Stimulated activated CD4-positive, alpha-beta T cell treated with anti-CD3 and anti-CD28 coated beads, Interleukin-4, amount 100 ng/mL, for 48 hours (primary cell): Measurements from ENCODE around the gene IMMP2L.
"Not testable (repeated sequence)": the region's sequence is repeated elsewhere in the genome, so short reads cannot be mapped to it uniquely, and the experiment has no call there.

Experiments
- DNase-seq, 2 donors: peaks; one replicate each; pipeline ENCODE4 v3.0.0-alpha.2; 2020; ENCODE audit warnings: low read depth in 2 of 2

The IMMP2L gene

DNA sequence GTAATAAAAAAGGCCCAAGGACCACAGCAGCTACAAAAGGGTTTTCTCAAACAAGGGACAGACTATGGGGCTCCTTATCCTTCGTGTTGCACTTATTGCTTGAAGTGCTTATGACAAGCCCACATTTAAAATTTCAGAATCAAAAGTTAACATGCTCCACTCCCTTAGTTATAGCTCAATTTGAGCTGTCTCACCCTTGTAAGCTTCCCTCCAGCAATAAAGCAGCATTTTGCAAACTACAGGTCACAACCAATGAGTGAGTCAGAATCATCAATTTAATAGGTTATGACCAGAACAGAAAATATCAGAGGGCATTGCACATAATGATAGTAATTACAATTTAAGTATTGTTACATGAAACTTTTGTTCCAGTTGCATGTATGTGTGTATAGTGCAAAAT is 53.0 kb downstream of the IMMP2L start:
- no peak for DNase-seq

DNA sequence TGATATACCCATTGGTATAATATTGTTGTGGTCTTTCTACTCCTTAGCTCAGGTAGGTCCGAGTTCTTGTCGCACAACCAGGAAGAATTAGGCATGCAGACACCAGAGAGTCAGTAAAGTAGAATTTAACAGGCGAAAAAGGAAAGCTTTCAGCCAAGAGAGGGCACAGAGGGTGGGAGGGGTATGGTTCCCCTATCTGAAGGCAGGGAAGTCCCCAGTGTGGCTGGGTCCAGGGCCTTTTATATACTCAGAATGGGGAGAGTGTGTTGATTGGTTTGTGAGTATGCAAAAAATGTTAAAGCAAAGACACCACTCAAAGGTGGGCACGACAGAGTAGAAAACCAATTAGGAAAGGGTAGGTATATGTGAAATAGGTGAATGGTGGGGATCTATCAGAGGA is 53.9 kb downstream of the IMMP2L start:
- DNase-seq: no peak

DNA sequence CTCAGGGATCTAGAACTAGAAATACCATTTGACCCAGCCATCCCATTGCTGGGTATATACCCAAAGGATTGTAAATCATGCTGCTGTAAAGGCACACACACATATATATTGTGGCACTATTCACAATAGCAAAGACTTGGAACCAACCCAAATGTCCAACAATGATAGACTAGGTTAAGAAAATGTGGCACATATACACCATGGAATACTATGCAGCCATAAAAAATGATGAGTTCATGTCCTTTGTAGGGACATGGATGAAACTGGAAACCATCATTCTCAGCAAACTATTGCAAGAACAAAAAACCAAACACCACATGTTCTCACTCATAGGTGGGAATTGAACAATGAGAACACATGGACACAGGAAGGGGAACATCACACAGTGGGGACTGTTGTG is 56.9 kb downstream of the IMMP2L start:
- not testable (repeated sequence) for DNase-seq

DNA sequence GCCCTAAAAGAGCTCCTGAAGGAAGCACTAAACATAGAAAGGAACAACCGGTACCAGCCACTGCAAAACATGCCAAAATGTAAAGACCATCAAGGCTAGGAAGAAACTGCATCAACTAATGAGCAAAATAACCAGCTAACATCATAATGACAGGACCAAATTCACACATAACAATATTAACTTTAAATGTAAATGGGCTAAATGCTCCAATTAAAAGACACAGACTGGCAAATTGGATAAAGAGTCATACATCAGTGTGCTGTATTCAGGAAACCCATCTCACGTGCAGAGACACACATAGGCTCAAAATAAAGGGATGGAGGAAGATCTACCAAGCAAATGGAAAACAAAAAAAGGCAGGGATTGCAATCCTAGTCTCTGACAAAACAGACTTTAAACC is 60.5 kb downstream of the IMMP2L start:
- DNase-seq: not testable (repeated sequence)

DNA sequence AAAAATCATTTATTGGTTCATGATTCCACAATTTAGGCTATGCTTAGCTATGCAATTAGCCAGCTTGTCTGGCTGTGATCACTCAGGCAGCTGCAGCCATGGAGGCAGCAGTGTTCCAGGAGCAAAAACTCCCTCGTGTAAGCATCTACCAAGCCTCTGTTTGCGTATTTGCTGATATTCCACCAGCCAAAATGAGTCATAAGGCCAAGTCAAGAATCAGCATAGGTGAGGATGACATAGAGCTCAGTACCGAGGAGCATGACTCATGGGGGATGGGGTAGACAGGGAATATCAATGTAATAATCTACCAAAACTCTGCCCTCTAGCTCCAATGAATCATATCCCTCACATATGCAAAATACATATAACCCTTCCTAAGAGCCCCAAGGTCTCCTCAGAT is 63.3 kb downstream of the IMMP2L start:
- no peak for DNase-seq

DNA sequence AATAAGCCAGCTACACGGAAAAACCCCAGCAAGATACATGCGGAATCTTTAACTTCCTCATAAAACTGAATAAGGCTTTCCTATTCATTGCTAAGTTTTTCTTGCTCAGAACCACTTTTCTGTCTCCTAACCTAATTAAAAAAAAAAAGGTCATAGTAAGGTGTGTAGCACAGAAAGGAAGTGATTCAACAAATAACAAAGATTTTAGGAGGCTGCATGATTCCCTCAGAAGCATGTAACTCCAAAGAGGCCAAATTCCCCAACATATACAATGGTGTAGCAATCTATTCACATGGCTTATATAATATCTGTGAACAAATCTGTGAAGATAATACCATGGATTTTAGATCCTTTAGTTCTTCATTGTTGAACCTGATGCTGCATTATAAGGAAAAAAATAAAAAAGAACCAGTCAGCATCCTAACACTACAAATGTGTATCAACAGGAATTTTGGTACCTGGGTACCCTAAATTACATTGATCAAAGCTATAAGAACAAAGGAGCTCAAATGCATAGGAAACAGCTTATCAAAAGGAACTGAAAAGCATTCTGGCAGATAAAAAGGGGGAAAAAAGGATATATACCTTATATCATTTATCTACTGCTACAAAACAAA is 63.8 kb downstream of the IMMP2L start:
- no peak for DNase-seq

DNA sequence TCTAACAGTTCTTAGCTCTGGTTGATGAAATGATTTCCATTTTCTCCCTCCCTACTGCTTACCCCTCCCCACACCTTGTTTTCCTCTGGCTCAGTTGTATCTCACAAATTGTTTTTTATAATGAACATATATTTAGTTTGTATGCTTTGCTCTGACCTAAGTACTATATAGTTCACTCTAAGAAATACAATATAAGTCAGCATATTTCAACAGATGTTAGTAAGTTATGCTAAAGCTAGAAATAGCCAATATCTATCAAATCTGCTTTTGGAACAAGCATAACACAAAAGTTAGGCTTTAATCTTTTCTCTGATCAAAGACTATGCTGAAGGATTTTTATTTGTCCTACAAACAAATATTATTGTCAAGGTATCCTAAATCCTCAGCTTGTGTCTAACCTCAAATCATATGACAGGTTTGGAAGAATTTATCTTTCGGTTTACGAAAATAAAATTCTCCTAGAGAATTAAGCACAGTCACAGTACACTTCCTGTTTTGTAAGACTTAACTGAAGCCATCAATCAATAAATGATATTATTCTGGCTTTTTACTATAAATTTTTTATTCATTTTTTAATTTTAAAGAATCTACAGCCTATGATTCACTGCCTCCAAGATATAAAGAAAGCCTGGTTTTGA is 67.0 kb downstream of the IMMP2L start:
- no peak for DNase-seq

DNA sequence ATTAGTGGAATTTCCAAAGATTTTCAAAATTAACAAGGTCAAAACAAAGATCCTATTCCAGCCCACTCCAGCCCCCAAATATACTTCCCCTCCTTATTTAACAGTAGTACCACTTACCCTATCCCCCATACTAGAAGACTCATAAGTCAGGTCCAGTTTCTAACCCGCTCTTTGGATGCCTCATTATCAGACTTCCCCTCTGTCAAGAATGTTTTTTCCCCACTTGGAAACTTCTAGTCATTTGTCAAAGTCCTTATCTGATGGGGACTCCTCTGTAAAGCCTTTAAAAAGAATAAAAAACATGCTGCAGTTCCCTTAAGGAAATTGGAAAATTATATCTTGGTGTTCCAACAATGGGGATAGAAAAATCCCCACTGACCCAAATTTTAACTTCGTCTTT is 70.1 kb downstream of the IMMP2L start:
- no peak for DNase-seq

DNA sequence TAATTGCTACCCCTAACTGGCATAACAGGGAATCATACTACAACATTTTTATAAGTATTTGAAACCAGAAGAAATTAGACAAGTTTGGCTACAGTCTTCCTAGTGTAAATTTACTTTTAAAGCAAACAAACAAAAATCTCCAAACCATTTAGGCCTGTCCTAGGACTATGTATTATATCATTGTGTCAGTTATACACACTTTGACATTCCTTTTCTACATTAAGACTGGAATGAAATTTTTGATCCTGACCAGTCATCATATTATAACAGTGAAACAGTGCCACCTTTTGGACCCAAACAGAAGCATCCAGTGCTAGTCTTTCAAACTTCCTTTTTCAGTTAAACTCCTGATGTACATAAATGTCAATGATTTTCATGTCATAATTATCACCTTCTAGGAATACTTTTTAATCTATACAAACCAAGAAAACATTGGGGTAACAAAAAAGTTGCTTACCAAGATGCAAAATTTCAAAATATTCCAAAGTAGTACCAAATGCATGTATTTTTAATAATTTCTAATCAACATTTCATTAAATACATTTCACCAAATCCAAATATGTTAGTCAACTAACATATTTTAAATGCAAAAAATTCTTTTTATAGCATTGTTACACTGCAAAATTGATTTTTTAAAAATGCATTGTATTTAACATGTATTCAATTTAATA is 75.7 kb downstream of the IMMP2L start:
- DNase-seq: no peak

DNA sequence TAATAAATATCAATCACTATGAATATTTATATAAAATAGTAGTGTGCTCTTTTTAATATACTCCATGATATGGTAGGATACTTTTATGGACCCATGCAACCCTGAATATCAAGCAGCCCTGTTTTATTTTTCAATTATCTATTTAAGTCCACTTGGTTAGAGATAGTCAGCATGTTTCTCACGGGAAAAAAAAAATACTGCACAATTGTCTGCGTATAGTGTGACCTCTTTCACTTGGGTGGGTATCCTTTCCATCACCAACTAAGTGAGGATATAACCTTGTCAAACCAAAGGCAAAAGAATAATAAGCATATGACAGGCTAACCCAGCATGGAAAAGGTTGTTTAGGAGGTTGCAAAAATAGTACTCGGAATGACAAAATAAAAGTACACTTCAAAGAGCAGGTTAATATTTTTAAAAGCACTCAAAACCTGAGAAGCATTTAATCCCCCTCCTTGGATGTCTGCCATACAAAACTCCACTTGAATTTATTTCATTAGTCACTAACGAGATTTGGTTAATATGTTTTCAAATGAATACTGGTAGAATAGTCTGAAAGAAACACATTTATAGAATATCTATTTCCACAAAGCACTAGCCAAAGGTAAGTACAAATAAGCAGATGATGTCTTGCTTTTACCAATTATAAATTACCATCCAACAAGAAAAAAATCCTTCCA is 76.5 kb downstream of the IMMP2L start:
- no peak for DNase-seq

DNA sequence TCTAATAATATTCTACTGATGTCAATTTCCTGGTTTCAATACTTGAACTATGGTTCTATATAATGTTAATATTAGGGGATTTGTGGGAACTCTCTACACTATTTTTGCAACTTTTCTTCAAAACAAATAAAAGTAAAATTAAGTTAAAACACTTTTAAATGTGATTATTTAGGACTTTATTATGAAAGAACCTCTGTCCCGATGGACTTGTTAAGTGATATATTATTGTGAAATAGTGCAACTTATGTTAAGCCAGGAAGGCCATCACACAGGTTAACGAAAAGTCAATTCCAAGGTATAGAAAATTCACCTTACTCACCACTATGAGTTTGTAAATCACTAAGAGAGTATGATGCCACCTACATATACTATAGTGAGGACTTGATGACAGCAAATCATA is 79.2 kb downstream of the IMMP2L start:
- DNase-seq: no peak

DNA sequence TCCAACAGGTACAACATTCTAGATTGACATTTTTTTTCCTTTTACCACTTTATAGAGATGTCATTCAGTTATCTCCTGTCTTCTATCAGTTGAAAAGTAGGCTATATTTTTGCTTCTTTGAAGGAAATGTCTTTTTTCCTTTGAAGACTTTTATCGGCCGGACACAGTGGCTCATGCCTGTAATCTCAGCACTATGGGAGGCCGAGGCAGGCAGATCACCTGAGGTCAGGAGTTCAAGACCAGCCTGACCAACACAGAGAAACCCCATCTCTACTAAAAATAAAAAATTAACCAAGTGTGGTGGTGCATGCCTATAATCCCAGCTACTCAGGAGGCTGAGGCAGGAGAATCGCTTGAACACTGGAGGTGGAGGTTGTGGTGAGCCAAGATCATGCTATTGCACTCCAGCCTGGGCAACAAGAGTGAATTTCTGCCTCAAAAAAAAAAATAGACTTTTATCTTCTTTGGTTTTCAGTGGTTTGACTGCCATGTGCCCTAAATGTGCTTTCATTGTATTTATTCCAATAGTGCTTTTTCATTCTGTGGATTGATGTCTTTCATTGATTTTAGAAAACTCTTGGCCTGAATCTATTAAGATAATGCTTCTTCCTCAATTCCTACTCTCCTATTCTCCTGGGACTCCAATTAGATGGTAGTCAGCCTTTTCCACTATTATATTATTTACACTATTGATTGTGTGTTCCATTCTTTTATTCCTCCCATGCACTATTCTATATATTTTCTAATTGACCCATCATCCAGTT is 84.6 kb downstream of the IMMP2L start:
- no peak for DNase-seq

DNA sequence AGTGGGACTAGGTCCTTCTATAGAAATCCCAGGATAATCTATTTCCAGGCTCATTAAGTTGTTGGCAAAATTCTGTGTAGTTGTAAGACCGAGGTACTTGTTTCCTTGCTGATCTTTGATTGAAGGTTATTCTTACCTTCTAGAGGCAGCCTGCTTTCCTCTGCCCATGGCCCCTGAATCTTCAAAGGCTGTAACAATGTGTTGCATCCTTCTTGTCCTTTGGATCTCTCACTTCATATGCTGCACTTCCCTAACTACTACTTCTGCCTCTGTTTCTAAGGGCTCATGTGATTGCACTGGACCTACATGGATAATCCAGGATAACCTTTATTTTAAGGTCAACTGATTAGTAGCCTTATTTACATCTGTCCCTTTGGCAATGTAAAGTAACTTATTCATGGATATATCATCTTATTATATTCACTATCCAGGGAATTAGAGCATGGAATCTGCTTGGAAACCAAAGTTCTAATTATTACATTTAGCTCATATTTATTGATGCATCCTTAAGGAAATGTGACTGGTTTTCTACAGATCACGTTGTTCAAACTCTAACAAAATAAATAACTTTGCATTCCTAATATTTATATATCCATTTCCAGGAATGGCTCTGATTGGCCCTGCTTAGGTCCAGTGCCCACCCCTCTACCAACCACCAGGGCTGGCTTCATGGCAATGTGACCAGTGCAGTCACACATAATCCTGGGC is 85.6 kb downstream of the IMMP2L start:
- no peak for DNase-seq

DNA sequence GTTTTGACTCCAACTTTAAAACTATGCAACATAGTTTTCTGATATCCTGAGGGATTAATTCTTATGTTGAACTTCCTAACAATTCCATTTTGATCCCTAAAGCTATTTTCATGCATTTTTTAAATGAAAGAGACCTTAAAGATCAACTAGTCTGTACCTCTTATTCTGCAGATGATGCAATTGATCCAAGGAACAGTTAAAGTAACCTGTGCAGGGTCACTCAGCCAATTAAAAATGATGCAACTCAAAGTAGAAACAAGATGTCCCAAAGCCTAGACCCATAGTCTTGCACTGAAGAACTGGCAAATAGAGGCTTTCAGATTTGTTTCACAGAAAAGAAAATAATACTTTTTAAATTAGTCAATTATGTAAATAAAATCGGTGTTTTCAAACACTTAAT is 86.3 kb downstream of the IMMP2L start:
- no peak for DNase-seq

DNA sequence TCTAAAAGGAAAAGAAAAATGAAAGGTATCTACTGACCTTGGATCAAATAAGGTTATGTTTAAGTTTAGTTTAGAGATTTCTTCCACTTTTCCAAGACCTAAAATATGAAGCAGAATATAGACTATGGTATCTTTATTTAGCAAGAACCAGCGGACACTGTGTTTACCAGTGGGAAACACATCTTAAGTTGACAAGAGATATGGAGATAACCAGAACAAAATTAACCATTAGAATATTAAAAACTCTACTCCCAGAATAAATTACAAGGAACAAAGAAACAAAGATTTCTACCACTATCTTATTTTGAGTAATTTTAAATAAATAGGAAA is 86.9 kb downstream of the IMMP2L start:
- no peak for DNase-seq

DNA sequence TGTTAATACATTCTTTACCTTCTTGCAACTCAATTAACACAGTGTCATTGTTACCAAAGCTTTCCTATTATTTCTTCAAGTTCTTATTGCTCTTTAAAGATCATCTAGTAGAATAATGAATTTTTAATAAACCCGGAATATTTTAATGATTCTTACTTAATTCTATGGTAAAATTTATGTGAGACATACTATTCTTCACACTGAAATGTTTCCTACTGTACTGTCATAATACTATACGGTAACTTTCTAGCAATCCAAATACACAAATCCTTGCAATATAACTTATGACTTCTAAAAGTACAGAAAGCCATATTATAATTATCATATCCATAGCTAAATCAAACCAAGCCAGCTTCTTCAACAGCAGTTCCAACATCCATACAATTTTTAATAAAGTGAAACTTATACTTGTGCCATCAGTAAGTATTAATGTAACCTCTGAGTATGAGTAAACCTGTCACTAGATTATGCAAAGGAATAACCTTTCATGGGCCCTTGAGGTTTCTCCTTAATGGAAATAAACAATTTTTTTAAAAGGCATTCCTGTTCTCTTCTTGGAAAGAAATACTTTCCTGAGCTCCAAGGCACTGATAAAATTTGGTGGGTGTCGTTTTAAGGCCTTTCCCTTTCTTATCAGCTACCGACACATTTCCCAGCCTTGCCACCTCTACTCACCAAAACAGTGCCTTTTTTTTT is 87.4 kb downstream of the IMMP2L start:
- DNase-seq: no peak

DNA sequence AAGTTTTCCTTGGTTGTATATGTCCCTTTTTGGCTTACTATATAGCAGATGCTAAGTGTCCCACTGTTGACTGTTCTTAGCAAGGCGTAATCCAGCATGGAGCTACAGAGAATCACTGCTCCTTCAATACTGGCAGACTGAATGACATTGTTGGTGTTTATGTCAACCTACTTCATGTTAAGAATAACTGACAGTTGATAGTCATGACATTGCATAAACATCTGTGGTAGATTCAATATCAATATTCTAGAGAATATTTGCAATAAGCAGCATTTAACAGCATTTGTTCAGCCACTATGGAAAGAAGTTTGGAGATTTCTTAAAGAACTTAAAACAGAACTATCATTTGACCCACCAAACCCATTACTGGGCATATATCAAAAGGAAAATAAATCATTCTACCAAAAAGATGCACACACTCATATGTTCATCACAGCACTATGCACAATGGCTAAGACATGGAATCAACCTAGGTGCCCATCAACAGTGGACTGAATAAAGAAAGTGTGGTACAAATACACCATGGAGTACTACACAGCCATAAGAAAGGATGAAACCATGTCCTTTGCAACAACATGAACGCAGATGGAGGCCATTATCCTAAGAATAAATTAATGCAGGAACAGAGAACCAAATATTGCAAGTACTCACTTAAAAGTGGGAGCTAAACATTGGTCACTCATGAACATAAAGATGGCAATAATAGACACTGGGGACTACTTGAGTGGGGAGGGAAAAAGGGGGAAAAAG is 88.7 kb downstream of the IMMP2L start:
- DNase-seq: no peak

DNA sequence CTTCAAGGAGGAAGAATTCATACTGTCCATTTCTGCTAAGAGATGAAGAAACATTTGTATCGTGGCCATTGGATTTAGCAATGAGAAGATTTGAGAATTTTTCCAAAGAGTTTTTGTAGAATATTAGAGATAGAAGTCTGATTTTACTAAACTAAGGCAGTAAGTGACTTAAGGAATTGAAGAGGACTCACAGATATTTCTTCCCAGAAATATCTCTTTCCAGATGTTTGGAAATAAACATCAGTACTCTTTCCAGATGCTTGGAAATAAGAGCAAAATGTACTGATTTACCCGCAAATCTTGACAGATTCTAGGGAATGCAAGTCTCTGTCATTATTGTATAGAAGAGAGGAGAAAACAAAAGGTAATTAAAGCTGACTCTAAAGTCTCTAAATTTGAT is 91.3 kb downstream of the IMMP2L start:
- DNase-seq: no peak

DNA sequence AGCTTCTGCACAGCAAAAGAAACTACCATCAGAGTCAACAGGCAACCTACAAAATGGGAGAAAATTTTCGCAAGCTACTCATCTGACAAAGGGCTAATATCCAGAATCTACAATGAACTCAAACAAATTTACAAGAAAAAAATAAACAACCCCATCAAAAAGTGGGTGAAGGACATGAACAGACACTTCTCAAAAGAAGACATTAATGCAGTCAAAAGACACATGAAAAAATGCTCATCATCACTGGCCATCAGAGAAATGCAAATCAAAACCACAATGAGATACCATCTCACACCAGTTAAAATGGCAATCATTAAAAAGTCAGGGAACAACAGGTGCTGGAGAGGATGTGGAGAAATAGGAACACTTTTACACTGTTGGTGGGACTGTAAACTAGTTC is 92.4 kb downstream of the IMMP2L start:
- DNase-seq: not testable (repeated sequence)

DNA sequence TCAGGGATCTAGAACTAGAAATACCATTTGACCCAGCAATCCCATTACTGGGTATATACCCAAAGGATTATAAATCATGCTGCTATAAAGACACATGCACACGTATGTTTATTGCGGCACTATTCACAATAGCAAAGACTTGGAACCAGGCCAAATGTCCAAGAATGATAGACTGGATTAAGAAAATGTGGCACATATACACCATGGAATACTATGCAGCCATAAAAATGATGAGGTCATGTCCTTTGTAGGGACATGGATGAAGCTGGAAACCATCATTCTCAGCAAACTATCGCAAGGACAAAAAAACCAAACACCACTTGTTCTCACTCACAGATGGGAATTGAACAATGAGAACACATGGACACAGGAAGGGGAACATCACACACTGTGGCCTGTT is 96.5 kb downstream of the IMMP2L start:
- DNase-seq: not testable (repeated sequence)
